HepG2 (cell line): ENCODE measurements around the gene FITM1. TPM values are rescaled to one million over a fixed set of nuclear protein-coding genes. Genes with fewer than 3 reads are reported as not detected.

ENCODE experiments used
- AHR ChIP-seq: IDR thresholded peaks from 2 replicates; pipeline ENCODE4 v1.6.1; 2018; ENCODE audit warnings: missing genetic modification reagents, missing compliant biosample characterization
- HCFC1 ChIP-seq: fragments of 150-350 bp; IDR thresholded peaks from 2 replicates; pipeline ENCODE4 v1.6.1; 2014; ENCODE audit warnings: low read depth, low read length
- HMGA1 ChIP-seq: sonication (generic); formaldehyde crosslinking; conservative IDR thresholded peaks from 2 replicates; pipeline ENCODE4 v1.4.0; 2020; ENCODE audit warnings: missing genetic modification reagents
- LCORL ChIP-seq, 2 experiments: fragments of 450-650 bp in 1 of 2; sonication (generic) in 1 of 2; formaldehyde crosslinking in 1 of 2; IDR thresholded peaks; 2 replicates each; pipeline versions ENCODE4 v1.5.0 to v1.6.1; 2017 to 2020; ENCODE audit warnings: antibody characterized with exemption in 1 of 2, missing genetic modification reagents in 1 of 2
- MBNL3 ChIP-seq: fragments of 250-450 bp; sonication (Bioruptor Pico); conservative IDR thresholded peaks from 2 replicates; pipeline ENCODE4 v1.8.0; 2022; ENCODE audit warnings: mild to moderate bottlenecking, inconsistent platforms
- NFE2L1 ChIP-seq: sonication (generic); formaldehyde crosslinking; IDR thresholded peaks from 2 replicates; pipeline ENCODE4 v1.4.0; 2020; ENCODE audit warnings: missing genetic modification reagents, mild to moderate bottlenecking, borderline replicate concordance
- SSRP1 ChIP-seq: IDR thresholded peaks from 2 replicates; pipeline ENCODE4 v1.6.1; 2016; ENCODE audit warnings: control low read depth
- STAG1 ChIP-seq: sonication (generic); formaldehyde crosslinking; IDR thresholded peaks from 2 replicates; pipeline ENCODE4 v1.4.0; 2020; ENCODE audit warnings: missing genetic modification reagents
- THRA ChIP-seq: sonication (generic); formaldehyde crosslinking; IDR thresholded peaks from 2 replicates; pipeline ENCODE4 v1.4.0; 2020; ENCODE audit warnings: missing genetic modification reagents, borderline replicate concordance
- USF2 ChIP-seq, 2 experiments: sonication (generic) in 1 of 2; formaldehyde crosslinking in 1 of 2; IDR thresholded peaks; 2 replicates each; pipeline versions ENCODE4 v1.5.1 to v1.6.1; 2011 to 2020; ENCODE audit warnings: borderline replicate concordance in 1 of 2, low read depth in 1 of 2, low read length in 1 of 2, mild to moderate bottlenecking in 1 of 2, missing genetic modification reagents in 1 of 2, moderate library complexity in 1 of 2
- ZBTB3 ChIP-seq: sonication (generic); formaldehyde crosslinking; IDR thresholded peaks from 2 replicates; pipeline ENCODE4 v1.4.0; 2020; ENCODE audit warnings: low read depth, mild to moderate bottlenecking, moderate library complexity, missing genetic modification reagents, borderline replicate concordance
- ZNF224 ChIP-seq: sonication (generic); formaldehyde crosslinking; IDR thresholded peaks from 2 replicates; pipeline ENCODE4 v1.5.0; 2020; ENCODE audit warnings: mild to moderate bottlenecking, missing genetic modification reagents
- ZNF432 ChIP-seq: sonication (generic); formaldehyde crosslinking; IDR thresholded peaks from 2 replicates; pipeline ENCODE4 v1.5.0; 2020; ENCODE audit warnings: missing genetic modification reagents, mild to moderate bottlenecking, borderline replicate concordance
- ZNF513 ChIP-seq: sonication (generic); formaldehyde crosslinking; conservative IDR thresholded peaks from 2 replicates; pipeline ENCODE4 v1.5.0; 2020; ENCODE audit warnings: missing genetic modification reagents
- ZNF543 ChIP-seq: sonication (generic); formaldehyde crosslinking; IDR thresholded peaks from 2 replicates; pipeline ENCODE4 v1.4.0; 2020; ENCODE audit warnings: mild to moderate bottlenecking, missing genetic modification reagents
- polyA plus RNA-seq, 8 experiments: library from polyadenylated mRNA; depleted of rRNA in 3 of 8; stranded (reverse) in 7 of 8; unstranded in 1 of 8; fragments of >200 nt; fragmentation: Illumina TruSeq in 4 of 8; extraction: Trizol in 4 of 8; gene quantifications; 2 replicates each; pipeline versions ENCODE4 v1.2.1 to v1.2.3, GENCODE V29; 2011 to 2016; ENCODE audit warnings: low read depth in 4 of 8, missing spikeins in 1 of 8, mixed read lengths in 1 of 8; ENCODE audit not compliant: insufficient read depth in 1 of 8
- total RNA-seq, 5 experiments: library from RNA; depleted of rRNA; stranded (reverse); fragments of >200 nt; fragmentation: Illumina TruSeq; extraction: Trizol; gene quantifications; 2 replicates each; pipeline ENCODE4 v1.2.3, GENCODE V29; 2016; ENCODE audit warnings: low read depth in 1 of 5
- TF ChIP-seq, protein P1 (sequence below): IDR thresholded peaks from 2 replicates; pipeline ENCODE4 v1.6.1; 2016; ENCODE audit warnings: low read depth, control low read depth
- TF ChIP-seq, protein P2 (sequence below): sonication (generic); formaldehyde crosslinking; IDR thresholded peaks from 2 replicates; pipeline ENCODE4 v1.5.1; 2020; ENCODE audit warnings: mild to moderate bottlenecking, missing genetic modification reagents, moderate library complexity
- TF ChIP-seq, protein P3 (sequence below): sonication (generic); formaldehyde crosslinking; IDR thresholded peaks from 2 replicates; pipeline ENCODE4 v1.5.0; 2020; ENCODE audit warnings: mild to moderate bottlenecking, missing genetic modification reagents, borderline replicate concordance

FITM1 gene
- total and polyA plus RNA-seq, 2 of the 13 experiments (the other 11 are each of a cell fraction or from before 2014, with no cell fraction given): 2.7 to 5.8 TPM

GRCh38 chr14:24115422-24116127, 14.9 kb upstream of the FITM1 start (continued):
- 0 out of 2 replicates have a peak, but pooled peaks have one; percentile 9 for TF ChIP-seq ZNF224 (CRISPR knock-in tag)
- TF ChIP-seq HCFC1: no peak
- no peak for TF ChIP-seq ZBTB3
- TF ChIP-seq USF2 (IDR thresholded peaks at IDR 0.05; ENCODE audit: low read depth, low read length): no peak
- no peak for TF ChIP-seq USF2 (CRISPR knock-in tag; IDR thresholded peaks at IDR 0.05; ENCODE audit: borderline replicate concordance)
- TF ChIP-seq, protein P1, sequence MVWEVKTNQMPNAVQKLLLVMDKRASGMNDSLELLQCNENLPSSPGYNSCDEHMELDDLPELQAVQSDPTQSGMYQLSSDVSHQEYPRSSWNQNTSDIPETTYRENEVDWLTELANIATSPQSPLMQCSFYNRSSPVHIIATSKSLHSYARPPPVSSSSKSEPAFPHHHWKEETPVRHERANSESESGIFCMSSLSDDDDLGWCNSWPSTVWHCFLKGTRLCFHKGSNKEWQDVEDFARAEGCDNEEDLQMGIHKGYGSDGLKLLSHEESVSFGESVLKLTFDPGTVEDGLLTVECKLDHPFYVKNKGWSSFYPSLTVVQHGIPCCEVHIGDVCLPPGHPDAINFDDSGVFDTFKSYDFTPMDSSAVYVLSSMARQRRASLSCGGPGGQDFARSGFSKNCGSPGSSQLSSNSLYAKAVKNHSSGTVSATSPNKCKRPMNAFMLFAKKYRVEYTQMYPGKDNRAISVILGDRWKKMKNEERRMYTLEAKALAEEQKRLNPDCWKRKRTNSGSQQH: peak; percentile 21; the same call in 1 of the 2 replicates
- TF ChIP-seq LCORL (IDR thresholded peaks at IDR 0.05): no peak
- no peak for TF ChIP-seq LCORL (CRISPR knock-in tag; IDR thresholded peaks at IDR 0.05)
- TF ChIP-seq AHR: no peak; the same call in 1 of the 2 replicates
- no peak for TF ChIP-seq SSRP1 (CRISPR knock-in tag)
- no peak for TF ChIP-seq ZNF543 (CRISPR knock-in tag)
- TF ChIP-seq STAG1 (CRISPR knock-in tag): no peak
- TF ChIP-seq, protein P2, sequence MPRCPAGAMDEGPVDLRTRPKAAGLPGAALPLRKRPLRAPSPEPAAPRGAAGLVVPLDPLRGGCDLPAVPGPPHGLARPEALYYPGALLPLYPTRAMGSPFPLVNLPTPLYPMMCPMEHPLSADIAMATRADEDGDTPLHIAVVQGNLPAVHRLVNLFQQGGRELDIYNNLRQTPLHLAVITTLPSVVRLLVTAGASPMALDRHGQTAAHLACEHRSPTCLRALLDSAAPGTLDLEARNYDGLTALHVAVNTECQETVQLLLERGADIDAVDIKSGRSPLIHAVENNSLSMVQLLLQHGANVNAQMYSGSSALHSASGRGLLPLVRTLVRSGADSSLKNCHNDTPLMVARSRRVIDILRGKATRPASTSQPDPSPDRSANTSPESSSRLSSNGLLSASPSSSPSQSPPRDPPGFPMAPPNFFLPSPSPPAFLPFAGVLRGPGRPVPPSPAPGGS (CRISPR knock-in tag): no peak
- no peak for TF ChIP-seq HMGA1
- TF ChIP-seq NFE2L1: 0 out of 2 replicates have a peak, but pooled peaks have one; percentile 64
- TF ChIP-seq ZNF513: no peak
- TF ChIP-seq, protein P3, sequence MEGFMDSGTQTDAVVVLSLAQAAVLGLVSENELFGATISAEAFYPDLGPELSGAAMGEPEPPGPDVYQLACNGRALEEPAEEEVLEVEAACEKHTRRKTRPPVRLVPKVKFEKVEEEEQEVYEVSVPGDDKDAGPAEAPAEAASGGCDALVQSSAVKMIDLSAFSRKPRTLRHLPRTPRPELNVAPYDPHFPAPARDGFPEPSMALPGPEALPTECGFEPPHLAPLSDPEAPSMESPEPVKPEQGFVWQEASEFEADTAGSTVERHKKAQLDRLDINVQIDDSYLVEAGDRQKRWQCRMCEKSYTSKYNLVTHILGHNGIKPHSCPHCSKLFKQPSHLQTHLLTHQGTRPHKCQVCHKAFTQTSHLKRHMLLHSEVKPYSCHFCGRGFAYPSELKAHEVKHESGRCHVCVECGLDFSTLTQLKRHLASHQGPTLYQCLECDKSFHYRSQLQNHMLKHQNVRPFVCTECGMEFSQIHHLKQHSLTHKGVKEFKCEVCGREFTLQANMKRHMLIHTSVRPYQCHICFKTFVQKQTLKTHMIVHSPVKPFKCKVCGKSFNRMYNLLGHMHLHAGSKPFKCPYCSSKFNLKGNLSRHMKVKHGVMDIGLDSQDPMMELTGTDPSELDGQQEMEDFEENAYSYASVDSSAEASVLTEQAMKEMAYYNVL (CRISPR knock-in tag): no peak
- TF ChIP-seq ZNF432: no peak
- TF ChIP-seq THRA (CRISPR knock-in tag): no peak
- peak; percentile 87; the same call in 1 of the 2 replicates for TF ChIP-seq MBNL3
